Kidney (tissue), 14 donors: ENCODE data around the gene TRIM27. TPM values are rescaled to one million over a fixed set of nuclear protein-coding genes. Genes with fewer than 3 reads are reported as not detected.
"Not testable (repeated sequence)": the region's sequence is repeated elsewhere in the genome, so short reads cannot be mapped to it uniquely, and the experiment has no call there.

ENCODE experiments used
- DNase-seq, 5 donors: peaks; one replicate each; pipeline ENCODE4 v3.0.0-alpha.2; 2013 to 2020
- FAIRE-seq: peaks from 2 replicates; lab custom pipeline; 2012; peaks lifted over from hg19 to GRCh38; lab: Jason Lieb, UNC
- H3K27ac ChIP-seq, 2 donors: one replicate each; pipeline ENCODE4 v1.7.0; 2013; ENCODE audit warnings: low read depth in 2 of 2, low read length in 2 of 2, inconsistent platforms in 1 of 2
- H3K27me3 ChIP-seq: one replicate; pipeline ENCODE4 v1.7.1; 2013; ENCODE audit warnings: low read length, inconsistent platforms; ENCODE audit not compliant: control insufficient read depth, insufficient read depth
- H3K36me3 ChIP-seq, 3 donors: one replicate each; pipeline versions ENCODE4 v1.7.0 to v1.7.1; 2013; ENCODE audit warnings: low read length in 3 of 3, control low read depth in 1 of 3, inconsistent platforms in 1 of 3; ENCODE audit not compliant: insufficient read depth in 3 of 3, control insufficient read depth in 2 of 3
- H3K4me1 ChIP-seq, 3 donors: one replicate each; pipeline versions ENCODE4 v1.7.0 to v1.7.1; 2013; ENCODE audit warnings: low read length in 3 of 3, inconsistent platforms in 1 of 3, low read depth in 1 of 3; ENCODE audit not compliant: control insufficient read depth in 2 of 3, insufficient read depth in 2 of 3
- H3K4me3 ChIP-seq, 3 donors: one replicate each; pipeline versions ENCODE4 v1.7.0 to v1.8.1; 2013; ENCODE audit warnings: low read length in 3 of 3, control low read depth in 1 of 3, inconsistent platforms in 1 of 3
- H3K9ac ChIP-seq, 3 donors: one replicate each; pipeline versions ENCODE4 v1.7.0 to v1.7.1; 2013; ENCODE audit warnings: low read length in 3 of 3, control low read depth in 1 of 3, inconsistent platforms in 1 of 3
- H3K9me3 ChIP-seq, 3 donors: one replicate each; pipeline versions ENCODE4 v1.7.0 to v1.7.1; 2013; ENCODE audit warnings: low read length in 3 of 3, control low read depth in 1 of 3, inconsistent platforms in 1 of 3; ENCODE audit not compliant: control insufficient read depth in 2 of 3, insufficient read depth in 1 of 3
- CTCF ChIP-seq: IDR thresholded peaks from 3 replicates; pipeline ENCODE4 v1.5.1; 2012; ENCODE audit warnings: mild to moderate bottlenecking, moderate library complexity, borderline replicate concordance; ENCODE audit not compliant: insufficient read depth; ENCODE audit errors: extremely low read depth
- intact Hi-C: fragments of 100-400 bp; cut with DNase I; formaldehyde crosslinking; loops from one replicate; pipeline ENCODE4 v1.11.1; 2022
- polyA plus RNA-seq: library from polyadenylated mRNA; stranded (reverse); fragments of 350-450 nt; fragmentation: Illumina TruSeq; extraction: RNeasy Lipid Tissue Mini Kit (QIAGEN cat#74804); gene quantifications from one replicate; pipeline ENCODE4 v1.2.3, GENCODE V29; 2014; ENCODE audit warnings: low read depth, low replicate concordance; ENCODE audit not compliant: insufficient read depth
- total RNA-seq: library from RNA; stranded (reverse); fragmentation: NEBNext Ultra II Directional; extraction: Animal tissue kit (Norgen Biotek cat#: 25700); gene quantifications from one replicate; pipeline ENCODE4 v1.2.1, GENCODE V29; 2021
- donor health status: control.
- donor health status: control.
- donor health status: control.
- donor health status: control.
- donor health status: control.
- donor health status: DM: yes; HTN: yes; CAD: no.
- donor health status: Normal renal cell carcinoma (clear cell type).

The TRIM27 gene
- total and polyA plus RNA-seq, 2 donors from 2014 or later = 33.9 to 47.7 TPM

GRCh38 chr6:28876710-28877109 is 47.1 kb downstream of the TRIM27 start:
- FAIRE-seq = no peak
- intact Hi-C loops = no loop called here

GRCh38 chr6:28875191-28875747 is 48.5 kb downstream of the TRIM27 start:
- DNase-seq (no peak), FAIRE-seq (no peak)
- Histone ChIP-seq H3K36me3 (no peaks in the 10 kb centered on the region), H3K9ac (no peak overlapping the region), H3K4me1 (no peaks in the 10 kb centered on the region), H3K27ac (no peak overlapping the region), H3K9me3 (no peaks in the 10 kb centered on the region), H3K27me3 (no peaks in the 10 kb centered on the region), H3K4me3 (no peak overlapping the region)
- intact Hi-C loops = no loop called here
- TF ChIP-seq CTCF = no peak

More at GRCh38 chr6:28876710-28877109, 47.1 kb downstream of the TRIM27 start:
- H3K27me3 ChIP-seq = no peaks in the 10 kb centered on the region
- no peak overlapping the region for H3K9ac ChIP-seq
- no peak for TF ChIP-seq CTCF
- H3K4me3 ChIP-seq = no peak overlapping the region
- no peak overlapping the region for H3K27ac ChIP-seq
- no peaks in the 10 kb centered on the region for H3K9me3 ChIP-seq
- no peaks in the 10 kb centered on the region for H3K4me1 ChIP-seq
- DNase-seq = no peak
- H3K36me3 ChIP-seq = no peaks in the 10 kb centered on the region

GRCh38 chr6:28872157-28872817 is 51.5 kb downstream of the TRIM27 start:
- FAIRE-seq, H3K27me3 ChIP-seq, H3K4me3 ChIP-seq, H3K27ac ChIP-seq, H3K4me1 ChIP-seq, DNase-seq, H3K9ac ChIP-seq, H3K9me3 ChIP-seq, H3K36me3 ChIP-seq, intact Hi-C loops: not testable (repeated sequence)

GRCh38 chr6:28871335-28872156 is 52.2 kb downstream of the TRIM27 start:
- intact Hi-C loops = no loop called here
- FAIRE-seq = no peak

More at GRCh38 chr6:28871335-28872156, 52.2 kb downstream of the TRIM27 start:
- Histone ChIP-seq H3K9ac (no peak overlapping the region), H3K4me3 (no peak overlapping the region), H3K27me3 (no peaks in the 10 kb centered on the region), H3K9me3 (no peaks in the 10 kb centered on the region), H3K4me1 (peaks cover 0 to 5% (median 4%) of the 10 kb centered on the region in 3 donors), H3K27ac (no peak overlapping the region), H3K36me3 (no peaks in the 10 kb centered on the region)
- DNase-seq = no peak
- TF ChIP-seq CTCF = no peak
